ENCODE data around the gene ITPKB.

The ITPKB gene

GRCh38 chr1:226662642-226663326 is 76.3 kb downstream of the ITPKB start:
- peak; percentile 86 for DNase-seq

- DNase-seq: no peak
Measured at GRCh38 chr1:226661965-226662364, 77.1 kb downstream of the ITPKB start.

DNA sequence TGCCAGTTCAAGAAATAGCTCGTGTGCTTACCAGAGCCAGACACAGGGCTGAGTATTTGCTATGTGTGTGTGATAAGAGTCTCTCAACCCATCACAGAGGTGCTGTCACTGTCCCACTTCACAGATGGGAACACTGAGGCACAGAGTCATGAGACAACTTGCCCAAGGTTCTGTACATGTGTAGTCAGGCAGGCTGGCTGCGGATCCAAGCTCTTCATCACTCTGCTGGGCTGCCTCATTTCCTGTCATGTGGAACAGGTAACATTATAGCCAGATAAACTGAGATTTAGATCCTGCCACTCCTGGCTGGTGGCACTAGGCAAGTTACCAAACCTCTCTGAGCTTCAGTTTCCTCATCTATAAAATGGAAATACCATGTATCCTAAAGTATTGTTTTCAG is 77.8 kb downstream of the ITPKB start:
- DNase-seq: no peak

DNA sequence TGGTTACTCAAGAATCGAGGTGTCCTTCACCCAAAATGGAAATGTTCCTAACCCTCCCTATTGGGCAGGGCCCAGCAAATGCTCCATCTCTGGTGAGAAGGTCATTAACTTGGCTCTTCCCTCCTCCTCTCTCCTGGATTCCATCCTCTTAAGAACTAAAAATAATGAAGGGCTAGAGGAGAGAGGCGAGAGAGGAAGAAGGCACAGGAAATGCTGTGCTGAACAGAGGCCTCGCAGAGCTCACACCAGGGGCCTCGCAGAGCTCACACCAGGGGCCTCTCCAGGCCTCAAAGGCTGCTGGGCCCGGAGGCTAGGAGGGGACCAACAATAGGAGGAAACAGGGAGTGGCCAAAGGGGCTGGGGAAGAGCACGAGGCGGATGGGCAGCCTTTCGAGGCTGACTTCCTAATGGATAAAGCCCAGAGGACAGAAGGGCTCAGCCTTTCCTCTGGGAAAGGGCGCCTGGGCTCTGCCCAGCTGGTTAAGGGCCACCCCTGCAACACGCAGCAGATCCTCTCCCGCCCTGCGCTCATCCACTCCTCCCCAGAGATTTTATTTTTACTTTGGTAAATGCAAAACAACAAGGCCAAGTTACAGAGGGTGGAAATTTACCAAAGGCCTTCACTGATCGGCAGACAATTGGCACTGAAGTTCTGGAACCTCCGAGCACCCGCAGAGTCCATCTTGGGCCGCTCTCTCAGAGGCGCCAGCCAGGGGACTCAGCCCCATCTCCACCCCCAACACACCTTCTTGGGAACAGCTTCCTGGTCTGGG is 78.5 kb downstream of the ITPKB start:
- no peak for DNase-seq

GRCh38 chr1:226659641-226660040 is 79.4 kb downstream of the ITPKB start:
- DNase-seq: no peak

DNA sequence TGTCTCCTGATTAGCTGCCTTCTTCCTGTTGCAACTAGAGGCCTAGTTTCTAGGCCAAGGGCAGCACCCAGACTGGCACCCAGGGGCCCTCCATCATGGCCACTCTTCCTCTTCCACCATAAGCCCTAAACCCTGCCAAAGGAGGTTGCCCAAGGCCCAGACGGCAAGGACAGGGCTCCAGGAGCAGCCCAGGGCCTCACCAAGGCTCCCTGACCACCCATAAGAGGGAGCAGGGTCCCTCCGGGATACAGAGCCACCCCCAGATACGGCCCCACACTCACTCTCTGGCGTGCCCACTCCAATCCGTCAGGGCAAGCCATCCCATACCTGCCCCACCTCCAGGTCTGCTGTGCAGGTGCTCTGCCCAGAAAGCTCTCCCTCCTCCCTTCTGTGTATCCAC is 79.9 kb downstream of the ITPKB start:
- no peak for DNase-seq

DNA sequence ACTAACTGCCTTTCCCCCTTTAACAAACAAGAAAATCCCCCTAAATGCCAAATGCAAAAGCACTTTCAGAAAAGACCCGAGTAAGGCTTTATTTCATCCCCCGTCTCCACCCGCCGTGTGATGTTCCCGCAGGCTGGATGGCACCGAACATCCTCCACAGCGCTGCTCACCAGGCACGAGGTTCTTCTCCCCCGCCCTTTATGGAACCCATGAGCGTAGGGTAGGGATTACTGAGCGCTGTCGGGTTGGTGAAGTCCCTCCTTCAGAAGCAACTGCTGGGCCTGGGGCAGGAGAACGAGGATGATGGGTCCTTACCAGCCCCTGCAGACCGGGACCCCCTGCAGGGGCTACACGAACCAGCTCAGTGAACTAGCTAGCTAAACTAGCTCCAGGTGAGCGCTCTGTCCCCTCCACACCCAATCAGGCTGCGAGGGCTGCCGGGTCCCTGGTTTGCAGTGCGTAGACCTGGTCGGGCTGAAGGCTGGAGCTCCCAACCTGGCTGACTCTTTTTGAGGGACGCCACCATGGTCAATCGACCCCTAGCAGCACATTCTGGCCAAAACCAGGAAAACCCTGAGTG is 80.4 kb downstream of the ITPKB start:
- DNase-seq: no peak

GRCh38 chr1:226657895-226658545 is 81.1 kb downstream of the ITPKB start:
- no peak for DNase-seq

GRCh38 chr1:226656601-226657277 is 82.3 kb downstream of the ITPKB start:
- DNase-seq: no peak

DNA sequence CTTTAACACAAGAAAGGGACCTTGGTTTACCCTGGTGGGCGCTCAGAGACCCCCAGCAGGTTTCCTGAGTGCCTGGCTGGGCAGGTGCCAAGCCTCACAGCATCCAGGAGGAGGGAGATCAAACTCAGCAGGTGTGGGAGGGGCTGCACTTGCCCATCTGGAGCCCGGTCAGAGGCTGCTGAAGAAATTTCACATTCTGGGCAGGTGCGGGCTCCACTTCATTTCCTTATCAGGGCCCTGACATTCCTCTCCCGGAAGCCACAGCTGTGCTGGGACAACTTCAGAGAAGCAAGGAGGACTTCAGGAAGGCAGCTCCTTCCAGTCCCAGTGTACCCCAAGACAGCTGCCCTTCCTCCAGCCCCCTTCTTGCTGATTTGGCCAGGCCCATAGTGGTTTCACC is 82.9 kb downstream of the ITPKB start:
- DNase-seq: no peak

DNA sequence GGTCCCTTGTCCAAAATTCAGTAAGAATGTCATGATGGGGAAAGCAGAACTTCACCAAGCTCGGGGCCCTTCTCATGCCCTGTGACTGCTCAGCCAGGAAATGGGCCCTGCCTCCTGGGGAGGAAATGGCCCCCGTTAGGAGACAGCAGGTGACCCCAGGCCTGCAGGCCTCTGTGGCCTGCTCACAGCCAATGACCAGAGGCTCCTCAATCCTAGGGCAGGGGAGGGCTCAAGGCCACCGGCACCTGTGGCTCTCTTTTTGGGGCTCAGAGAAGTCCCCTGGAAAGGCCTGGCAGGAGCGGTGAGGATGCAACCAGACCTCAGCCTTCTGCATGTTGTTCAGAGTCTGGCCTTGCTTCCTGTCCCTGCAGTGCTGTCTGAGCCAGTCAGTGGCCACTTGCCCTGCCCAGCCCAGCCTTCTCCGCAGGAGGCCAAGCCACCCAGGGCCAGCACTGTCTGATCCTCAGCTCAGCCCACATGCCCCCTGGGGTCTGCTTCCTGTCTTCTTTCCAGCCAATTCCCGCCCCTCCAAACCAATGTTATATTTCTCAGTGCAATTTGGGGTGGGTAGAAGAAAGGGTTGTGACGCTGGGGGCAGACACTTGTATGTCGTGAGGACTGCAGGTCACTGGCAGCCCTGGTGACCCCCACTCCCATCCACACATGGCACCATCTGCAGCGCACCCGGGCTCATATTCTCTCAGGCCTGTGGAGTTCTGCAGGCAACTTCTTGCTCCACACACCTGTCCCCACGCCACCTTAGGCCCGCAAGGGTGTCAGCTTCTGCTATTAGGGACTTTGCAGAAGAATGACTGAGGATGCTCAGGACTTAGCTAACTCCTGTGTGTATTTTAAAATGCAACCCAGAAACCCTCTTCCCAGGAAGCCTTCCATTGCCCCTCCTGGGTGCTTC is 83.6 kb downstream of the ITPKB start:
- no peak for DNase-seq

- no peak for DNase-seq
Measured at GRCh38 chr1:226654668-226655055, 84.4 kb downstream of the ITPKB start.

- DNase-seq: no peak
Measured at GRCh38 chr1:226654046-226654667, 84.9 kb downstream of the ITPKB start.

GRCh38 chr1:226653311-226653921 is 85.7 kb downstream of the ITPKB start:
- peak; percentile 58 for DNase-seq

- no peak for DNase-seq
Measured at GRCh38 chr1:226652613-226653012, 86.5 kb downstream of the ITPKB start.

- DNase-seq: no peak
Measured at GRCh38 chr1:226651732-226652105, 87.4 kb downstream of the ITPKB start.

DNA sequence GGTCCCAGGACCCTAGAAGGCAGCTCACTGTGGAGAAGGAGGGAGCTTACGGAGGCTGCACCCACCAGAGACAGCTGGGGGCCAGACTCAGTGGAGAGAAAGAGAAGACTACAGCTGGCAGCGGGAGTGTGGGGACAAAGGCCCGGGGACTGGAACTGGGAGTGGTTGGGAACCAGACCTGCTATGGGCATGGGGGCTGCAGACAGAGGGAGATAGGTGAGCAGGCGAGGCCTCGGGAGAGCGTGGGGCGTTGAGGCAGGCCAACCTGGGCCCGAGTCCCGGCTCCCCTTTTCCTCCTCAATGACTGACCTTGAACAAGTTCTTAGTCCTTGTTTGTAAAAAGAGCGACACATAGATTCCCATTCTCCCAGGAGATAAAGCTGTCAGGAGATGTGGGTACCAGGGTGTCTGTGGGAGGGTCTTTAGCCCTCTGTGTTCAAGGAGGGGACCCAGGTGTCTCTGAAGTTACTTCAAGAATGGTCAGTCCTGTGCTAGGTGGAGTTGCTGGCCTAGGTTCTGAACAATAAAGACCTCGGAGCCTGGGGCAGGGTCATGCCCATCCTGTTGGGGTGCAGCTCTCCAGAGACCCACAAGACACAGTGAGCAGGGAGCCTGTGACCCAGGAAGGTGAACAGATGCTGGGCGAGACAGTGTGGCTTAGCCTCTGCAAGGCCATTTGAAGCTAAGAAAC is 87.9 kb downstream of the ITPKB start:
- DNase-seq: no peak

DNA sequence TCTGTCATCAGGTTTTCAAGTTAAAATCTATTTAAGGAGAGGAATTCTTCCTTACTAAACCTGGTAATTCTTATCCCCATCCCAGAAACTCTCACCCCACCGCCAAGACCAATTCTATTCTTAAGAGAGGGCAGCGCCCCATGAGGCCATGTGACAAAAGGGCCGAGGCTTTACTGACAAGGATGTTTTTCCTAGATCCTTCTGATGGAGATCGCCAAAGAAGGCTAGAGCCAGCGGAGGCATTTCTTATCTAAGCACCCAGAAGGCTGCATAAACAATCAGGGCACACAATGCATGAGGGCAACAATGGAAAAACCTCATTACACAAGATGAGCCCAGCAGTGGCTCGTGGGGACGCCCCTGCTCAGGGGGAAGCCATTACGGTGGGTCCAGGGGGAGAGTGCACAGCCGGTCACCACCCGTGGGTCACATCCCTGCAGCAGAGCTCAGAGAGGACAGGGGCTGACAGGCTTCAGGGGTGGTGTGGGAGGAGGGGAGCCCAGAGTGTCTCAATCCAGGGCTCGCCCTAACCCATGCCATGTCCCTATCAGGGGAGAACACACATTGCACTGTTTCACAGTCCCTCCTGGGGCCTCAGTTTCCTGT is 88.7 kb downstream of the ITPKB start:
- DNase-seq: no peak

GRCh38 chr1:226649780-226650179 is 89.3 kb downstream of the ITPKB start:
- no peak for DNase-seq

DNA sequence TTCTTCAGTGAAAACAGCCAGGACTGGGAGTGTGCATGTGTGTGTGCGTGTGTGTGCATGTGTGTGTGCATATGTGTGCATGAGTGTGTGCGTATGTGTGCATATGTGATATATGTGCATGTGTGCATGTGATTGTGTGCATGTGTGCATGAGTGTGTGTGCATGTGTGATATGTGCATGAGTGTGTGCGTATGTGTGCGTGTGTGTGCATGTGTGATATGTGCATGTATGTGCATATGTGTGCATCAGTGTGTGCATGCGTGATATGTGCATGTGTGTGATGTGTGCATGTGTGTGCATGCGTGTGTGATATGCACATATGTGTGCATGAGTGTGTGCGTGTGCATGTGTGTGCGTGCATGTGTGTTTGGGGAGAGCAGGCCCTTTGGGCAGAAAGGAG is 89.8 kb downstream of the ITPKB start:
- DNase-seq: no peak

All from activated naive CD4-positive, alpha-beta T cell treated with Interleukin-2 at 50 U/mL for 16 hours (primary cell).